H1 (cell line): ENCODE measurements around the gene FRY. TPM values are rescaled to one million over a fixed set of nuclear protein-coding genes. Genes with fewer than 3 reads are reported as not detected.
A peak's percentile ranks its signal among the peaks of the same experiment; 100 is the strongest.

Source experiments
- CTCF ChIA-PET: fragments of 300-600 bp; sonication (Branson Sonifier 250); formaldehyde crosslinking; loops from one replicate; lab custom pipeline; 2021; ENCODE audit not compliant: partially characterized antibody; lab: Charles Lee
- POLR2A ChIA-PET: fragments of 300-600 bp; sonication (Branson Sonifier 250); formaldehyde crosslinking; loops from one replicate; lab custom pipeline; 2021; ENCODE audit warnings: inconsistent platforms; ENCODE audit not compliant: partially characterized antibody; lab: Charles Lee
- DNase-seq, 2 experiments: peaks; one replicate each; pipeline versions ENCODE4 v3.0.0 to v3.0.0-alpha.2; 2010 to 2022; ENCODE audit warnings: low spot score in 2 of 2, low read depth in 1 of 2, mixed read lengths in 1 of 2
- FAIRE-seq: peaks from 2 replicates; lab custom pipeline; 2011; peaks lifted over from hg19 to GRCh38; lab: Jason Lieb, UNC
- H2AFZ ChIP-seq: 2 replicates; pipeline ENCODE4 v1.8.1; 2012; ENCODE audit warnings: low read length, inconsistent platforms
- H2AK5ac ChIP-seq: 2 replicates; pipeline ENCODE4 v1.6.1; 2013; ENCODE audit warnings: low read depth, low read length
- H2BK120ac ChIP-seq: replicated peaks from 2 replicates; pipeline ENCODE3; 2013; ENCODE audit warnings: low read depth, low read length, inconsistent platforms
- H2BK12ac ChIP-seq: 2 replicates; pipeline ENCODE4 v1.6.1; 2013; ENCODE audit warnings: low read depth, low read length
- H2BK15ac ChIP-seq: 2 replicates; pipeline ENCODE4 v1.6.1; 2013; ENCODE audit warnings: low read length
- H2BK20ac ChIP-seq: 2 replicates; pipeline ENCODE4 v1.6.1; 2013; ENCODE audit warnings: low read length
- H2BK5ac ChIP-seq: 2 replicates; pipeline ENCODE4 v1.6.1; 2013; ENCODE audit warnings: low read depth, low read length
- H3K14ac ChIP-seq: 2 replicates; pipeline ENCODE4 v1.6.1; 2013; ENCODE audit warnings: inconsistent platforms; ENCODE audit not compliant: insufficient read length
- H3K18ac ChIP-seq: 2 replicates; pipeline ENCODE4 v1.6.1; 2013; ENCODE audit warnings: low read length; ENCODE audit errors: extremely low read depth
- H3K23ac ChIP-seq: 2 replicates; pipeline ENCODE4 v1.6.1; 2013; ENCODE audit warnings: inconsistent platforms; ENCODE audit not compliant: insufficient read length
- H3K23me2 ChIP-seq: 2 replicates; pipeline ENCODE4 v1.6.1; 2013; ENCODE audit warnings: low read depth, low read length
- H3K27ac ChIP-seq: 2 replicates; pipeline ENCODE4 v1.6.1; 2011; ENCODE audit warnings: low read depth, low read length, inconsistent platforms
- H3K27me3 ChIP-seq, 4 experiments: replicated peaks in 1 of 4; 1 replicate in 1 of 4; 2 replicates in 3 of 4; pipeline versions ENCODE4 v1.6.1 to v1.8.1; 2011 to 2013; ENCODE audit warnings: low read length in 3 of 4, mild to moderate bottlenecking in 3 of 4, inconsistent platforms in 2 of 4, mixed read lengths in 2 of 4, moderate library complexity in 1 of 4; ENCODE audit not compliant: control insufficient read depth in 3 of 4, insufficient read depth in 3 of 4; ENCODE audit errors: extremely low read depth in 1 of 4
- H3K36me3 ChIP-seq, 4 experiments: 2 replicates each; pipeline versions ENCODE4 v1.6.1 to v1.8.1; 2011 to 2013; ENCODE audit warnings: mild to moderate bottlenecking in 4 of 4, low read length in 3 of 4, moderate library complexity in 2 of 4, control low read depth in 1 of 4, inconsistent platforms in 1 of 4; ENCODE audit not compliant: insufficient read depth in 4 of 4, control insufficient read depth in 2 of 4
- H3K4ac ChIP-seq: replicated peaks from 2 replicates; pipeline ENCODE3; 2013; ENCODE audit warnings: low read length, low read depth, mixed read lengths, inconsistent platforms; ENCODE audit not compliant: insufficient read length
- H3K4me1 ChIP-seq, 4 experiments: replicated peaks in 1 of 4; 1 replicate in 1 of 4; 2 replicates in 3 of 4; pipeline versions ENCODE4 v1.6.1 to v1.8.1; 2011 to 2013; ENCODE audit warnings: low read length in 3 of 4, inconsistent platforms in 2 of 4, mixed read lengths in 1 of 4; ENCODE audit not compliant: insufficient read depth in 4 of 4, control insufficient read depth in 3 of 4
- H3K4me2 ChIP-seq, 2 experiments: 2 replicates each; pipeline versions ENCODE4 v1.6.1 to v1.8.1; 2011 to 2013; ENCODE audit warnings: low read depth in 2 of 2, low read length in 2 of 2, control low read depth in 1 of 2, inconsistent platforms in 1 of 2, mild to moderate bottlenecking in 1 of 2; ENCODE audit not compliant: insufficient read depth in 1 of 2
- H3K4me3 ChIP-seq, 4 experiments: fragments of 200-600, 300-600 bp in 1 of 4; sonication (generic), shearing (Covaris generic), sonication (Bioruptor Twin) in 1 of 4; 2 replicates each; pipeline versions ENCODE4 v1.5.1 to v1.8.1; 2011 to 2016; ENCODE audit warnings: low read length in 4 of 4, low read depth in 3 of 4, control low read depth in 2 of 4, inconsistent platforms in 2 of 4, mild to moderate bottlenecking in 2 of 4, mixed read lengths in 1 of 4, moderate library complexity in 1 of 4; ENCODE audit not compliant: insufficient read depth in 2 of 4; ENCODE audit errors: extremely low read depth in 1 of 4
- H3K56ac ChIP-seq: replicated peaks from 2 replicates; pipeline ENCODE3; 2013; ENCODE audit warnings: low read depth, mild to moderate bottlenecking, mixed read lengths, low read length, inconsistent platforms; ENCODE audit not compliant: insufficient read length
- H3K79me1 ChIP-seq: 2 replicates; pipeline ENCODE4 v1.6.1; 2013; ENCODE audit warnings: low read depth, low read length, control low read depth
- H3K79me2 ChIP-seq, 2 experiments: 2 replicates each; pipeline versions ENCODE4 v1.6.1 to v1.8.1; 2012 to 2013; ENCODE audit warnings: low read length in 2 of 2, mild to moderate bottlenecking in 2 of 2, inconsistent platforms in 1 of 2; ENCODE audit not compliant: insufficient read depth in 2 of 2, control insufficient read depth in 1 of 2
- H3K9ac ChIP-seq, 4 experiments: replicated peaks in 1 of 4; 1 replicate in 1 of 4; 2 replicates in 3 of 4; pipeline versions ENCODE4 v1.6.1 to v1.8.1; 2011 to 2013; ENCODE audit warnings: low read depth in 3 of 4, low read length in 3 of 4, control low read depth in 2 of 4, mild to moderate bottlenecking in 2 of 4, moderate library complexity in 2 of 4, inconsistent platforms in 1 of 4; ENCODE audit errors: extremely low read depth in 1 of 4
- H3K9me3 ChIP-seq, 2 experiments: 2 replicates each; pipeline versions ENCODE4 v1.6.1 to v1.8.1; 2012 to 2013; ENCODE audit warnings: mild to moderate bottlenecking in 2 of 2, moderate library complexity in 2 of 2, control low read depth in 1 of 2, inconsistent platforms in 1 of 2, low read depth in 1 of 2, low read length in 1 of 2, mixed read lengths in 1 of 2; ENCODE audit not compliant: insufficient read depth in 2 of 2
- H4K20me1 ChIP-seq, 2 experiments: replicated peaks in 1 of 2; 2 replicates each; pipeline versions ENCODE3 to v1.8.1; 2011 to 2013; ENCODE audit warnings: inconsistent platforms in 2 of 2, low read length in 2 of 2, mild to moderate bottlenecking in 1 of 2; ENCODE audit not compliant: insufficient read depth in 2 of 2, control insufficient read depth in 1 of 2
- H4K5ac ChIP-seq: 2 replicates; pipeline ENCODE4 v1.6.1; 2013; ENCODE audit warnings: low read length, low read depth, mixed read lengths, inconsistent platforms; ENCODE audit not compliant: insufficient read length
- H4K8ac ChIP-seq: 2 replicates; pipeline ENCODE4 v1.8.0; 2013; ENCODE audit warnings: mild to moderate bottlenecking, moderate library complexity, low read length, inconsistent platforms; ENCODE audit not compliant: insufficient read depth; ENCODE audit errors: extremely low read depth
- H4K91ac ChIP-seq: replicated peaks from 2 replicates; pipeline ENCODE3; 2013; ENCODE audit warnings: low read length, mixed read lengths, inconsistent platforms; ENCODE audit not compliant: insufficient read length
- EP300 ChIP-seq, 2 experiments: IDR thresholded peaks; 1 replicate in 1 of 2; 2 replicates in 1 of 2; pipeline ENCODE4 v1.6.1; 2011 to 2012; ENCODE audit warnings: low read depth in 2 of 2, low read length in 2 of 2, mild to moderate bottlenecking in 2 of 2, borderline replicate concordance in 1 of 2, inconsistent platforms in 1 of 2, moderate library complexity in 1 of 2
- POU5F1 ChIP-seq: IDR thresholded peaks from 2 replicates; pipeline ENCODE4 v1.6.1; 2011; ENCODE audit warnings: low read depth, mild to moderate bottlenecking, low read length, moderate library complexity
- SUZ12 ChIP-seq: fragments of 200-600 bp; sonication (generic); IDR thresholded peaks from 2 replicates; pipeline ENCODE4 v1.6.1; 2012; ENCODE audit warnings: mild to moderate bottlenecking, inconsistent platforms, low read length, moderate library complexity, mixed read lengths
- WGBS, 2 experiments: shearing (Covaris generic) in 1 of 2; methylation state at CpG; one replicate each; pipeline versions ENCODE4 v1.1.6 to v1.1.7; 2013 to 2015; ENCODE audit warnings: low lambda C conversion rate in 2 of 2, mixed read lengths in 2 of 2, inconsistent platforms in 1 of 2, low coverage in 1 of 2, missing lambda C conversion rate in 1 of 2; ENCODE audit not compliant: insufficient replicate concordance in 2 of 2, insufficient coverage in 1 of 2, insufficient read length in 1 of 2; ENCODE audit errors: extremely low coverage in 1 of 2, missing lambda C conversion rate in 1 of 2; 5-methylcytosine and 5-hydroxymethylcytosine counted together
- polyA plus RNA-seq, 7 experiments: library from polyadenylated mRNA; depleted of rRNA in 3 of 7; stranded (reverse) in 5 of 7; unstranded in 2 of 7; fragments of >200 nt in 5 of 7; fragments of 200-250 nt in 2 of 7; gene quantifications; 1 replicate in 5 of 7; 2 replicates in 1 of 7; 4 replicates in 1 of 7; pipeline versions ENCODE4 v1.2.1 to v1.2.3, GENCODE V29; 2011 to 2013; ENCODE audit warnings: missing spikeins in 2 of 7, mixed read lengths in 2 of 7
- total RNA-seq: library from RNA; stranded (reverse); fragmentation: NEBNext Ultra II Directional; extraction: Animal tissue kit (Norgen Biotek cat#: 25700); gene quantifications from 2 replicates; pipeline ENCODE4 v1.2.1, GENCODE V29; 2021

Gene FRY
- total and polyA plus RNA-seq, 2 of the 8 experiments (the other 6 are each of a cell fraction or from before 2014, with no cell fraction given) = 4.3 to 9.2 TPM

DNA sequence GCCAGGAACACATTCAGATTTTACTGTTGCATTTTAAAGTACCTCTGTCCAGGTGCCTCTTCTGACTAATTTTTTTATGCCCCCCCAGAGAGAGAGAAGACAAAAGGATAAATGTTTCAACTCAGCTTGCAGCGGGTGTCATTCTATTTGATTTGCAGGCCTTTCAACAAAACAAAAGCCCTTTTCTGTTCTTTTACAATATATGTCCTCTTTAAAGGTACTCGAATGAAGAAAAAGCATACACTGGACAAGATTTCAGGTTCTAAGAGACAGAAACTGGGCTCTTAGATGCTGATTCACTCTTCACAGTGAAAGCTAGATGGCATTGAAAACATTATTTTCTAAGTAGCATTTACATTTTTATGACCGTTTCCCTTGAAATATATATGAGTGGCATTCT is 2.9 kb upstream of the FRY start:
- Histone ChIP-seq H3K4me3 (0 out of 8 replicates have a peak overlapping the region, but pooled peaks of 1 of the 4 experiments have one; percentile 24), H3K4me2 (peak overlapping the region in 1 of 2 experiments; percentile 22; a peak in 2 of 4 replicates), H2AFZ (no peak overlapping the region), H2BK12ac (no peak overlapping the region), H4K20me1 (no peaks in the 10 kb centered on the region), H3K9me3 (no peaks in the 10 kb centered on the region), H2BK120ac (no peak overlapping the region), H3K27me3 (no peaks in the 10 kb centered on the region), H3K18ac (no peak overlapping the region), H3K36me3 (no peaks in the 10 kb centered on the region), H2BK15ac (no peak overlapping the region), H4K5ac (peak overlapping the region; percentile 77), H4K91ac (no peak overlapping the region), H3K14ac (no peak overlapping the region), H3K9ac (no peak overlapping the region), H4K8ac (no peak overlapping the region), H3K23me2 (peaks cover 5% of the 10 kb centered on the region; the same call in 1 of the 2 replicates), H3K56ac (no peak overlapping the region), H3K79me1 (no peaks in the 10 kb centered on the region), H3K23ac (no peak overlapping the region), H3K4me1 (peaks cover 3 to 13% (median 5%) of the 10 kb centered on the region in 4 experiments; a peak in 6 of 7 replicates), H2AK5ac (no peak overlapping the region), H3K4ac (no peak overlapping the region), H3K79me2 (no peaks in the 10 kb centered on the region), H3K27ac (no peak overlapping the region), H2BK20ac (no peak overlapping the region), H2BK5ac (no peak overlapping the region)
- POLR2A ChIA-PET = no interaction called here
- 42% methylated on average over 3 of the region's 3 CpGs; no CpG with 5 or more reads in 1 of the 2 experiments for WGBS, 2 experiments
- TF ChIP-seq EP300 (IDR thresholded peaks at IDR 0.05; ENCODE audit: borderline replicate concordance in 1 of 2, low read depth in 2 of 2, low read length in 2 of 2) (no peak), POU5F1 (no peak), SUZ12 (no peak)
- CTCF ChIA-PET = interaction anchor here (2.4 kb wide), 1 partner anchor 9 kb away, joined by 7 read pairs; no protein-coding TSS in a partner anchor
- DNase-seq = no peak
- FAIRE-seq = no peak
